ENCODE results near the gene CUL5. TPM values are rescaled to one million over a fixed set of nuclear protein-coding genes. Genes with fewer than 3 reads are reported as not detected.

CUL5 gene
- total and polyA plus RNA-seq, 2 experiments from 2014 or later = 26.0 to 40.9 TPM

- no peaks in the 10 kb centered on the region for H3F3A ChIP-seq (replicated peaks; ENCODE audit: low read depth)
- peaks cover 27% of the 10 kb centered on the region for H4K20me1 ChIP-seq (replicated peaks; ENCODE audit: insufficient read depth)
- H3K36me3 Mint-ChIP-seq (ENCODE audit: low read depth) = no peaks in the 10 kb centered on the region
- no peak overlapping the region for H3K4me2 ChIP-seq
- H3K27ac Mint-ChIP-seq = no peak overlapping the region
- no peaks in the 10 kb centered on the region for H3K27me3 ChIP-seq (ENCODE audit: insufficient read depth)
- ATAC-seq (no peak), DNase-seq (ENCODE audit: low spot score) (no peak)
- H3K79me2 ChIP-seq (replicated peaks; ENCODE audit: insufficient read depth) = peaks cover 100% of the 10 kb centered on the region
- no peak overlapping the region for H2AFZ ChIP-seq
- no peak overlapping the region for H3K4me3 Mint-ChIP-seq
- no peak overlapping the region for H3K27ac ChIP-seq (ENCODE audit: low read depth)
- H3K9me2 ChIP-seq (ENCODE audit: insufficient read depth) = no peaks in the 10 kb centered on the region
- H3K4me3 ChIP-seq = no peak overlapping the region
- no peaks in the 10 kb centered on the region for H3K9me3 Mint-ChIP-seq
- TF ChIP-seq JUNB (IDR thresholded peaks at IDR 0.05; ENCODE audit: unreplicated experiment) = no peak
- TF ChIP-seq, protein P1, sequence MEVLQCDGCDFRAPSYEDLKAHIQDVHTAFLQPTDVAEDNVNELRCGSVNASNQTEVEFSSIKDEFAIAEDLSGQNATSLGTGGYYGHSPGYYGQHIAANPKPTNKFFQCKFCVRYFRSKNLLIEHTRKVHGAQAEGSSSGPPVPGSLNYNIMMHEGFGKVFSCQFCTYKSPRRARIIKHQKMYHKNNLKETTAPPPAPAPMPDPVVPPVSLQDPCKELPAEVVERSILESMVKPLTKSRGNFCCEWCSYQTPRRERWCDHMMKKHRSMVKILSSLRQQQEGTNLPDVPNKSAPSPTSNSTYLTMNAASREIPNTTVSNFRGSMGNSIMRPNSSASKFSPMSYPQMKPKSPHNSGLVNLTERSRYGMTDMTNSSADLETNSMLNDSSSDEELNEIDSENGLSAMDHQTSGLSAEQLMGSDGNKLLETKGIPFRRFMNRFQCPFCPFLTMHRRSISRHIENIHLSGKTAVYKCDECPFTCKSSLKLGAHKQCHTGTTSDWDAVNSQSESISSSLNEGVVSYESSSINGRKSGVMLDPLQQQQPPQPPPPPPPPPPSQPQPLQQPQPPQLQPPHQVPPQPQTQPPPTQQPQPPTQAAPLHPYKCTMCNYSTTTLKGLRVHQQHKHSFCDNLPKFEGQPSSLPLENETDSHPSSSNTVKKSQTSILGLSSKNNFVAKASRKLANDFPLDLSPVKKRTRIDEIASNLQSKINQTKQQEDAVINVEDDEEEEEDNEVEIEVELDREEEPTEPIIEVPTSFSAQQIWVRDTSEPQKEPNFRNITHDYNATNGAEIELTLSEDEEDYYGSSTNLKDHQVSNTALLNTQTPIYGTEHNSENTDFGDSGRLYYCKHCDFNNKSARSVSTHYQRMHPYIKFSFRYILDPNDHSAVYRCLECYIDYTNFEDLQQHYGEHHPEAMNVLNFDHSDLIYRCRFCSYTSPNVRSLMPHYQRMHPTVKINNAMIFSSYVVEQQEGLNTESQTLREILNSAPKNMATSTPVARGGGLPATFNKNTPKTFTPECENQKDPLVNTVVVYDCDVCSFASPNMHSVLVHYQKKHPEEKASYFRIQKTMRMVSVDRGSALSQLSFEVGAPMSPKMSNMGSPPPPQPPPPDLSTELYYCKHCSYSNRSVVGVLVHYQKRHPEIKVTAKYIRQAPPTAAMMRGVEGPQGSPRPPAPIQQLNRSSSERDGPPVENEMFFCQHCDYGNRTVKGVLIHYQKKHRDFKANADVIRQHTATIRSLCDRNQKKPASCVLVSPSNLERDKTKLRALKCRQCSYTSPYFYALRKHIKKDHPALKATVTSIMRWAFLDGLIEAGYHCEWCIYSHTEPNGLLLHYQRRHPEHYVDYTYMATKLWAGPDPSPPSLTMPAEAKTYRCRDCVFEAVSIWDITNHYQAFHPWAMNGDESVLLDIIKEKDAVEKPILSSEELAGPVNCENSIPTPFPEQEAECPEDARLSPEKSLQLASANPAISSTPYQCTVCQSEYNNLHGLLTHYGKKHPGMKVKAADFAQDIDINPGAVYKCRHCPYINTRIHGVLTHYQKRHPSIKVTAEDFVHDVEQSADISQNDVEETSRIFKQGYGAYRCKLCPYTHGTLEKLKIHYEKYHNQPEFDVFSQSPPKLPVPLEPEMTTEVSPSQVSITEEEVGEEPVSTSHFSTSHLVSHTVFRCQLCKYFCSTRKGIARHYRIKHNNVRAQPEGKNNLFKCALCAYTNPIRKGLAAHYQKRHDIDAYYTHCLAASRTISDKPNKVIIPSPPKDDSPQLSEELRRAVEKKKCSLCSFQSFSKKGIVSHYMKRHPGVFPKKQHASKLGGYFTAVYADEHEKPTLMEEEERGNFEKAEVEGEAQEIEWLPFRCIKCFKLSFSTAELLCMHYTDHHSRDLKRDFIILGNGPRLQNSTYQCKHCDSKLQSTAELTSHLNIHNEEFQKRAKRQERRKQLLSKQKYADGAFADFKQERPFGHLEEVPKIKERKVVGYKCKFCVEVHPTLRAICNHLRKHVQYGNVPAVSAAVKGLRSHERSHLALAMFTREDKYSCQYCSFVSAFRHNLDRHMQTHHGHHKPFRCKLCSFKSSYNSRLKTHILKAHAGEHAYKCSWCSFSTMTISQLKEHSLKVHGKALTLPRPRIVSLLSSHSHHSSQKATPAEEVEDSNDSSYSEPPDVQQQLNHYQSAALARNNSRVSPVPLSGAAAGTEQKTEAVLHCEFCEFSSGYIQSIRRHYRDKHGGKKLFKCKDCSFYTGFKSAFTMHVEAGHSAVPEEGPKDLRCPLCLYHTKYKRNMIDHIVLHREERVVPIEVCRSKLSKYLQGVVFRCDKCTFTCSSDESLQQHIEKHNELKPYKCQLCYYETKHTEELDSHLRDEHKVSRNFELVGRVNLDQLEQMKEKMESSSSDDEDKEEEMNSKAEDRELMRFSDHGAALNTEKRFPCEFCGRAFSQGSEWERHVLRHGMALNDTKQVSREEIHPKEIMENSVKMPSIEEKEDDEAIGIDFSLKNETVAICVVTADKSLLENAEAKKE (CRISPR knock-in tag; IDR thresholded peaks at IDR 0.05) = no peak
- no peak for TF ChIP-seq POLR2AphosphoS5 (IDR thresholded peaks at IDR 0.05; ENCODE audit: low read depth)
- no peak for TF ChIP-seq EZH2phosphoT487 (IDR thresholded peaks at IDR 0.05; ENCODE audit: unreplicated experiment)
- TF ChIP-seq, protein P2, sequence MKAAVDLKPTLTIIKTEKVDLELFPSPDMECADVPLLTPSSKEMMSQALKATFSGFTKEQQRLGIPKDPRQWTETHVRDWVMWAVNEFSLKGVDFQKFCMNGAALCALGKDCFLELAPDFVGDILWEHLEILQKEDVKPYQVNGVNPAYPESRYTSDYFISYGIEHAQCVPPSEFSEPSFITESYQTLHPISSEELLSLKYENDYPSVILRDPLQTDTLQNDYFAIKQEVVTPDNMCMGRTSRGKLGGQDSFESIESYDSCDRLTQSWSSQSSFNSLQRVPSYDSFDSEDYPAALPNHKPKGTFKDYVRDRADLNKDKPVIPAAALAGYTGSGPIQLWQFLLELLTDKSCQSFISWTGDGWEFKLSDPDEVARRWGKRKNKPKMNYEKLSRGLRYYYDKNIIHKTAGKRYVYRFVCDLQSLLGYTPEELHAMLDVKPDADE (IDR thresholded peaks at IDR 0.05) = no peak
- TF ChIP-seq CTCF (conservative IDR thresholded peaks at IDR 0.05; ENCODE audit: low read depth in 2 of 2) = no peak
- TF ChIP-seq ZNF331 (CRISPR knock-in tag; IDR thresholded peaks at IDR 0.05; ENCODE audit: low read depth) = no peak
- no peak for TF ChIP-seq CREB1 (CRISPR knock-in tag; IDR thresholded peaks at IDR 0.05; ENCODE audit: low read depth)
- H3K4me1 Mint-ChIP-seq = peaks cover 14% of the 10 kb centered on the region
- H3K4me1 ChIP-seq (ENCODE audit: insufficient read depth) = peaks cover 24% of the 10 kb centered on the region
- no peaks in the 10 kb centered on the region for H3K36me3 ChIP-seq (ENCODE audit: insufficient read depth)
- H3K27me3 Mint-ChIP-seq (ENCODE audit: insufficient read depth, low read depth, poor library complexity) = no peaks in the 10 kb centered on the region
These were observed 7.9 kb downstream of the CUL5 start for GRCh38 chr11:108016647-108017046.
